Erythroblast (primary cell): Measurements from ENCODE around the gene KLHL7.

Source experiments
- GATA1 ChIP-seq: IDR thresholded peaks from 2 replicates; pipeline ENCODE4 v1.6.1; 2011; ENCODE audit warnings: low read depth, mild to moderate bottlenecking, control low read depth, low read length, moderate library complexity
- POLR2A ChIP-seq: IDR thresholded peaks from 2 replicates; pipeline ENCODE4 v1.6.1; 2011; ENCODE audit warnings: mild to moderate bottlenecking, low read length

DNA sequence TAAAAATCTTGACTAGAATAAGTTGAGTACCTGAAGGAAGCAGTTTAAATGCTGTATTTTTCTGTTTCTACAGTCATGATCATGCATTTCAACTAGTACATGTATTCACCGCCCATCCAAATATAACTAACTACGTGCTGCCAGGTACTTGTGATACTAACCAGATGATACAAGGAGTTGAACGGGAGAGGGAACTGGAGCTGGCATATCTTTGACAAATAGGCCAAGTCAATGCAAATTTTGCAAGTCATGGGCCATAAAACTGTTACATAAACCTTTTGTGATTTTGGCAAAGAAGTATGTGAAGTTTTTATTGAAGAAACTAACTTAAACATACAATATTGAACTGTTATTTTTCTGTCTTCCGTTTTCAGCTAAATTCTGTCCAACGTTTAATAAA is 90.7 kb downstream of the KLHL7 start:
- TF ChIP-seq POLR2A: no peak
- TF ChIP-seq GATA1: no peak
